Measurements from ENCODE around the gene GRK5. TPM values are rescaled to one million over a fixed set of nuclear protein-coding genes. Genes with fewer than 3 reads are reported as not detected.

GRK5 gene
- total and polyA plus RNA-seq, 5 donors: 31.3 to 89.9 (median 57.6) TPM

GRCh38 chr10:119396008-119396708, 188.8 kb downstream of the GRK5 start:
- ATAC-seq (no peak), DNase-seq (peak in 1 of 3 donors; percentile 44)
- Histone ChIP-seq H3K27me3 (ENCODE audit: control insufficient read depth, insufficient read depth) (no peaks in the 10 kb centered on the region), H3K4me3 (ENCODE audit: low read length) (no peak overlapping the region), H3K9me3 (ENCODE audit: control insufficient read depth, low read length) (no peaks in the 10 kb centered on the region), H3K27ac (ENCODE audit: low read length) (no peak overlapping the region), H3K4me1 (ENCODE audit: control insufficient read depth, insufficient read depth, low read length) (peaks cover 23% of the 10 kb centered on the region)
- intact Hi-C loops (cut with DNase I): no loop called here
- WGBS: 80% methylated on average over 10 of the region's 10 CpGs

- H3K4me3 ChIP-seq (ENCODE audit: low read length): no peak overlapping the region
- DNase-seq: peak in 1 of 3 donors; percentile 33
- H3K4me1 ChIP-seq (ENCODE audit: control insufficient read depth, insufficient read depth, low read length): peaks cover 20% of the 10 kb centered on the region
- intact Hi-C loops (cut with DNase I): no loop called here
- H3K9me3 ChIP-seq (ENCODE audit: control insufficient read depth, low read length): no peaks in the 10 kb centered on the region
- H3K27me3 ChIP-seq (ENCODE audit: control insufficient read depth, insufficient read depth): no peaks in the 10 kb centered on the region
- 92% methylated on average over 1 of the region's 1 CpG for WGBS
- no peak for ATAC-seq
- no peak overlapping the region for H3K27ac ChIP-seq (ENCODE audit: low read length)
Measured at GRCh38 chr10:119396709-119397071, 189.3 kb downstream of the GRK5 start.

- WGBS: 96% methylated on average over 6 of the region's 6 CpGs
- intact Hi-C loops (cut with DNase I): no loop called here
- DNase-seq: peak in 2 of 3 donors; percentile 42 to 52
- ATAC-seq: no peak
- Histone ChIP-seq H3K27ac (ENCODE audit: low read length) (no peak overlapping the region), H3K4me3 (ENCODE audit: low read length) (no peak overlapping the region), H3K9me3 (ENCODE audit: control insufficient read depth, low read length) (no peaks in the 10 kb centered on the region), H3K27me3 (ENCODE audit: control insufficient read depth, insufficient read depth) (no peaks in the 10 kb centered on the region), H3K4me1 (ENCODE audit: control insufficient read depth, insufficient read depth, low read length) (peaks cover 20% of the 10 kb centered on the region)
Measured at GRCh38 chr10:119397416-119397815, 190.0 kb downstream of the GRK5 start.

- peak in 1 of 3 donors; percentile 12 for DNase-seq
- intact Hi-C loops (cut with DNase I): no loop called here
- no peak for ATAC-seq
Measured at GRCh38 chr10:119398996-119399395, 191.6 kb downstream of the GRK5 start.

GRCh38 chr10:119399466-119399865, 192.1 kb downstream of the GRK5 start:
- DNase-seq (peak in 1 of 3 donors; percentile 12), ATAC-seq (no peak)
- H3K27me3 ChIP-seq (ENCODE audit: control insufficient read depth, insufficient read depth): no peaks in the 10 kb centered on the region
- H3K27ac ChIP-seq (ENCODE audit: low read length): no peak overlapping the region
- H3K4me3 ChIP-seq (ENCODE audit: low read length): no peak overlapping the region
- intact Hi-C loops (cut with DNase I): no loop called here
- peaks cover 18% of the 10 kb centered on the region for H3K4me1 ChIP-seq (ENCODE audit: control insufficient read depth, insufficient read depth, low read length)
- WGBS: 93% methylated on average over 3 of the region's 3 CpGs
- no peaks in the 10 kb centered on the region for H3K9me3 ChIP-seq (ENCODE audit: control insufficient read depth, low read length)

More at GRCh38 chr10:119398996-119399395, 191.6 kb downstream of the GRK5 start:
- Histone ChIP-seq H3K4me1 (ENCODE audit: control insufficient read depth, insufficient read depth, low read length) (peaks cover 20% of the 10 kb centered on the region), H3K4me3 (ENCODE audit: low read length) (no peak overlapping the region), H3K27me3 (ENCODE audit: control insufficient read depth, insufficient read depth) (no peaks in the 10 kb centered on the region), H3K27ac (ENCODE audit: low read length) (no peak overlapping the region), H3K9me3 (ENCODE audit: control insufficient read depth, low read length) (no peaks in the 10 kb centered on the region)
- 79% methylated on average over 5 of the region's 5 CpGs for WGBS

GRCh38 chr10:119401671-119402395, 194.5 kb downstream of the GRK5 start:
- WGBS: 40% methylated on average over 14 of the region's 14 CpGs
- intact Hi-C loops (cut with DNase I): no loop called here
- no peaks in the 10 kb centered on the region for H3K27me3 ChIP-seq (ENCODE audit: control insufficient read depth, insufficient read depth)
- peak; percentile 83 to 84 (median 84) for DNase-seq
- H3K9me3 ChIP-seq (ENCODE audit: control insufficient read depth, low read length): no peaks in the 10 kb centered on the region
- H3K4me1 ChIP-seq (ENCODE audit: control insufficient read depth, insufficient read depth, low read length): peaks cover 13% of the 10 kb centered on the region
- peak; percentile 75 to 93 for ATAC-seq
- no peak overlapping the region for H3K4me3 ChIP-seq (ENCODE audit: low read length)
- H3K27ac ChIP-seq (ENCODE audit: low read length): peak overlapping the region; percentile 60

GRCh38 chr10:119403921-119404320, 196.6 kb downstream of the GRK5 start:
- no peak overlapping the region for H3K4me3 ChIP-seq (ENCODE audit: low read length)
- no peak for ATAC-seq
- H3K9me3 ChIP-seq (ENCODE audit: control insufficient read depth, low read length): no peaks in the 10 kb centered on the region
- peaks cover 14% of the 10 kb centered on the region for H3K4me1 ChIP-seq (ENCODE audit: control insufficient read depth, insufficient read depth, low read length)
- DNase-seq: no peak
- no peak overlapping the region for H3K27ac ChIP-seq (ENCODE audit: low read length)
- 97% methylated on average over 1 of the region's 1 CpG for WGBS
- intact Hi-C loops (cut with DNase I): no loop called here
- no peaks in the 10 kb centered on the region for H3K27me3 ChIP-seq (ENCODE audit: control insufficient read depth, insufficient read depth)

- no peaks in the 10 kb centered on the region for H3K27me3 ChIP-seq (ENCODE audit: control insufficient read depth, insufficient read depth)
- H3K4me3 ChIP-seq (ENCODE audit: low read length): no peak overlapping the region
- no peaks in the 10 kb centered on the region for H3K9me3 ChIP-seq (ENCODE audit: control insufficient read depth, low read length)
- H3K27ac ChIP-seq (ENCODE audit: low read length): peak overlapping the region; percentile 40
- intact Hi-C loops (cut with DNase I): loop anchor here in 1 of 4 donors (5.0 kb wide), 1 partner anchor 33 kb away; no protein-coding TSS in a partner anchor
- ATAC-seq: peak in 1 of 2 donors; percentile 3
- WGBS: 69% methylated on average over 13 of the region's 13 CpGs
- H3K4me1 ChIP-seq (ENCODE audit: control insufficient read depth, insufficient read depth, low read length): peaks cover 22% of the 10 kb centered on the region
- peak in 2 of 3 donors; percentile 53 to 59 for DNase-seq
Measured at GRCh38 chr10:119404719-119405519, 197.5 kb downstream of the GRK5 start.

GRCh38 chr10:119405520-119405807, 198.1 kb downstream of the GRK5 start:
- 51% methylated on average over 8 of the region's 8 CpGs for WGBS
- peak in 2 of 3 donors; percentile 74 to 76 for DNase-seq
- no peaks in the 10 kb centered on the region for H3K9me3 ChIP-seq (ENCODE audit: control insufficient read depth, low read length)
- no peak overlapping the region for H3K4me3 ChIP-seq (ENCODE audit: low read length)
- peaks cover 23% of the 10 kb centered on the region for H3K4me1 ChIP-seq (ENCODE audit: control insufficient read depth, insufficient read depth, low read length)
- intact Hi-C loops (cut with DNase I): loop anchor here in 1 of 4 donors (5.0 kb wide), 1 partner anchor 33 kb away; no protein-coding TSS in a partner anchor
- no peaks in the 10 kb centered on the region for H3K27me3 ChIP-seq (ENCODE audit: control insufficient read depth, insufficient read depth)
- H3K27ac ChIP-seq (ENCODE audit: low read length): peak overlapping the region; percentile 26
- peak in 1 of 2 donors; percentile 3 for ATAC-seq

GRCh38 chr10:119406137-119406536, 198.8 kb downstream of the GRK5 start:
- no peaks in the 10 kb centered on the region for H3K9me3 ChIP-seq (ENCODE audit: control insufficient read depth, low read length)
- ATAC-seq: no peak
- peaks cover 26% of the 10 kb centered on the region for H3K4me1 ChIP-seq (ENCODE audit: control insufficient read depth, insufficient read depth, low read length)
- 78% methylated on average over 3 of the region's 3 CpGs for WGBS
- no peaks in the 10 kb centered on the region for H3K27me3 ChIP-seq (ENCODE audit: control insufficient read depth, insufficient read depth)
- intact Hi-C loops (cut with DNase I): loop anchor here in 1 of 4 donors (5.0 kb wide), 1 partner anchor 34 kb away; no protein-coding TSS in a partner anchor
- no peak for DNase-seq
- no peak overlapping the region for H3K4me3 ChIP-seq (ENCODE audit: low read length)
- peak overlapping the region; percentile 54 for H3K27ac ChIP-seq (ENCODE audit: low read length)
